HS-27A (cell line): Measurements from ENCODE around the gene ZFPL1.

ENCODE experiments used
- DNase-seq: peaks from one replicate; pipeline ENCODE4 v3.0.0-alpha.2; 2012; ENCODE audit warnings: low read depth, missing footprints

Gene ZFPL1

GRCh38 chr11:65083834-65084597, at the start of gene ZFPL1, which contains the start of gene CDCA5:
ZFPL1 (plus strand) TSS chr11:65084222; CDS start chr11:65084699, 477 bp downstream.
CDCA5 (minus strand) TSS chr11:65084040; CDS start chr11:65083978, 62 bp downstream.
- peak; percentile 87 for DNase-seq

DNA sequence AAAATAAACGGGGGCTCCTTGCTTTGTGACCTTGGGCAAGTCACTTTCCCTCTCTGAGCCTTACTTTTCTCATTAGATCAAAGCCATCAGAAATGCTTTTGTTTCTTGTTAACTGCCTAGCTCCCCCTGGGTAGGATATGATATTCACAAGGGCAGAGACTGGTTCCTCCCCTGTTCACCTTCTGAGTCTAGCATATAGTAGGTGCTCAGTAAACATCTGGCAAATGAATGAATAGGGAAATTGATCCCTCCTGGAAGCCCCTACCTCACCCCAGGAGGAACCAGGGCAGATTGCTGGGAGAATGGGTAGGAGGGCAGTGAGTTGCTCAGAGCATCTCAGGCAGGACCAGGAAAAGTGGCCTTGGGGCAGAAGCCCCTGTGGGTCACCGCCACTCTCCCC, 49.6 kb upstream of the ZFPL1 start:
- no peak for DNase-seq

- no peak for DNase-seq
These were observed 48.4 kb upstream of the ZFPL1 start for GRCh38 chr11:65035579-65035978.

DNA sequence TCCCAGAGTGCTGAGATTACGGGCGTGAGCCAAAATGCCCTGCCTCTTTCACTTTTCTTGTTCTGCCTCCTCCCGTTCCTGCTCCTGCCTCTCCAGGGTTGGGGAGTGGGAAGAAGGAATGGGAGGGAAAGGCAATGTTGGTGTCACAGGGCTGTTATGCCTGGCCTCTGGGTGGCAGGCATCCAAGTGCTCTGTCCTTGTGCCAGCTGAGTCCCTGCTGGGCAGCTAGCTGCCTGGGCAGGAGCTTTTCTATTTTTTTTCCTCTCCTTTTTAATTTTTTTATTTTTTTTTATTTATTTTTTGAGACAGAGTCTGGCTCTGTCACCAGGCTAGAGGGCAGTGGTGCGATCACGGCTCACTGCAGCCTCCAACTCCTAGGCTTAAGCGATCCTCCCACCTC, 47.1 kb upstream of the ZFPL1 start:
- DNase-seq, result no peak

GRCh38 chr11:65040520-65040846, 43.5 kb upstream of the ZFPL1 start:
- no peak for DNase-seq

DNA sequence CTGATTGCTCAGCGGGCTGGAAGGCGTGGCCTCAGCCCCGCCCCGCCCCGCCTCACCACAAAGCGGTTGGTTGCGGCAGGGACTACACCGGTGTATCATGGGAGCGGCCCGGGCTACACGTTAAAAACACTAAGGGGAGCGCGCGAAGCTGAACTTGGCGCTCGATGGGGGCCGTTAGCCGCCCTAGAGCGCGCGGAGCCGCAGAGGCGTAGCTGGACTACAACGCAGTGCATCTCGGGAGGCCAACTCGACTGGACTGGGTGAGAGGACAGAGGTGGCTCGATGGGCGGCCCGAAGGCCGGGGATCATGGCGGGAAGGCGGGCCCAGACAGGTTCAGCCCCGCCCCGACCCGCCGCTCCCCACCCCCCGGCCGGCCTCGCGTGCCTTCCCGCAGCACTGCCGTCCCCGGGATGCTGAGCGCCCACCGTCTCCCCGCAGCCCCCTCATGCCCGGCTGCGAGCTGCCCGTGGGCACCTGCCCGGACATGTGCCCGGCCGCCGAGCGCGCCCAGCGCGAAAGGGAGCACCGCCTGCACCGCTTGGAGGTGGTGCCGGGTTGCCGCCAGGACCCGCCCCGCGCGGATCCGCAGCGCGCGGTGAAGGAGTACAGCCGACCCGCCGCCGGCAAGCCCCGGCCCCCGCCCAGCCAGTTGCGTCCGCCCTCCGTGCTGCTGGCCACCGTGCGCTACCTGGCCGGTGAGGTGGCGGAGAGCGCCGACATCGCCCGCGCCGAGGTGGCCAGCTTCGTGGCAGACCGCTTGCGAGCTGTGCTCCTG, 43.0 kb upstream of the ZFPL1 start, which contains the start of gene SAC3D1:
TSS of gene SAC3D1 (plus strand) at position 364 of the 776 bp plus-strand sequence. CDS start at position 447, 83 bp downstream.
- peak; percentile 91 for DNase-seq

DNA sequence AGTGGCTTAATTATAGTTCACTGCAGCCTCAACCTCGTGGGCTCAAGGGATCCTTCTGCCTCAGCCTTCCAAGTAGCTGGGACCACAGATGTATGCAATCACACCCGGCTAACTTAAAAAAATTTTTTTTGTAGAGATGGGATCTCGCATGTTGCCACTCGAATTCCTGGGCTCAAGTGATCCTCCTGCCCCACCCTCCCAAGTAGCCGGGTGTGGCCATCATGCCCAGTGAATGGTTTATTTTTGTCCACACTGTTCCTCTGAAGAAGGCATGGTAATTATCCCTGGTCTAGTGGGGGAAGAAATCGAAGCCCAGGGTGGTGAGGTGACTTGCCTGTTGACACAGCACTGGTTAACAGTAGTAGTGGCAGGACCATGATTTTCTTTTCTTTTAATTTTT, 41.1 kb upstream of the ZFPL1 start:
- DNase-seq, result no peak

DNA sequence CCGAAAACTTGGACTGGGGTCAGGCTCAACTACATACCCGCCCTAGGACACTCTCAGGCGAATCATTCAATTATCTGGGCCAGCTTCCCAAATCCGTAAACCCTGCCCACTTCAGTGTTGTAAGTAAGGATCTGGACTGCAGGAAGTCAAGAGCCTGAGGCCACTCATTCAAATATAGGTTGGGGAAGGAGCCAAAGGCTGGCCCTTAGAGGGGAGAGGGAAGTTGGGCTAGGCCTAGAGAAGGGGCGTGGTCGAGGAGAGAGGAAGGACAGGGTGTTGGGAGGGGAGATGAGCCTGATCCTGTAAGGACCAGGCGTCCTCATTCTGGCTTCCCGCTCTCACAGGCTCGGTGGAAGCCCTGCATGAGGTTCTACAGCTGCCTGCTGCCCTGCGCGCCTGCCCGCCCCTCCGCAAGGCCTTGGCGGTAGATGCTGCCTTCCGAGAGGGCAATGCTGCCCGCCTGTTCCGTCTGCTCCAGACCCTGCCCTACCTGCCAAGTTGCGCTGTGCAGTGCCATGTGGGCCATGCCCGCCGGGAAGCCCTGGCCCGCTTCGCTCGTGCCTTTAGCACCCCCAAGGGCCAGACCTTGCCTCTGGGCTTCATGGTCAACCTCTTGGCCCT, 40.0 kb upstream of the ZFPL1 start:
- DNase-seq, result no peak

GRCh38 chr11:65045061-65045460, 39.0 kb upstream of the ZFPL1 start:
- DNase-seq, result no peak

GRCh38 chr11:65045728-65046127, 38.3 kb upstream of the ZFPL1 start:
- DNase-seq, result no peak

DNA sequence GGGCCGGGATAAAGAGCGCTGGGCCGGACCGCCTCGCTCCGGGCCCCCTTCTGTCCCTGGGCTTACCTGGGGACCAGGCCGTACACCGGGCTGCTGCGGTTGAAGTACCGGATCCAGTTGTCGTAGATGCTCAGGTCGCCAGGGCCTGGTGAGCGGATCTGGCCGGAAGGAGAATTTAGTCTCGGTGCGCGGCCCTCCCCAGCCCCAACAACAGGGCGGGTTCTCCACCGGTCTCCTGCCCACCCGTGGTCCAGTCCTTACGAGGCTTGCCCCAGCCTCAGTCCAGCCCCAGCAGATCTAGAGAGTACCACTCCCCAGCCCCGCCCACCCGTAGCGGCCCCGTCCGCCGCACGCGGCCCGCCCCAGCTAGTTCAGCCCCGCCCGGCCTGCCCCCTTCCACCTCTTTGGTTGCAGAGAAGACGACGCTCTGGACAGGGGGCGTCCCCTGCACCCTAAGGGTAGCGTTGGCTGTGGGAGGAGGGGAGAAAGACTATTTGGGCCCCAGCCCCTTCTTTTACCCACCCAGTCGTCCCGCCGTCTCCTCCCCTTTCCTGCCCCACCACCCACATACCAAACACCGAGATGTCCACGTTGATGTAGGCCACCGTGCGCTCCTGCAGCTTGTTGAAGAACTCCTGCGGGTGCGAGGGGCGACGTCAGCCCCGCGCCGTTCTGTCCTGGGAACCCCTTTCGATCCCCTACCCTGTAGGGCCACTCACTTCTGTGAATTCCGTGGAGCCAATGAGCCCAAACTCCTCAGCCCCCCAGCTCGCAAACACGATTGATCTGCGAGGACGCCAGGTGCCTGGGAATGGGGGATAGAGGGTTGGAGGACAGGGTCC, 36.2 kb upstream of the ZFPL1 start:
- no peak for DNase-seq

DNA sequence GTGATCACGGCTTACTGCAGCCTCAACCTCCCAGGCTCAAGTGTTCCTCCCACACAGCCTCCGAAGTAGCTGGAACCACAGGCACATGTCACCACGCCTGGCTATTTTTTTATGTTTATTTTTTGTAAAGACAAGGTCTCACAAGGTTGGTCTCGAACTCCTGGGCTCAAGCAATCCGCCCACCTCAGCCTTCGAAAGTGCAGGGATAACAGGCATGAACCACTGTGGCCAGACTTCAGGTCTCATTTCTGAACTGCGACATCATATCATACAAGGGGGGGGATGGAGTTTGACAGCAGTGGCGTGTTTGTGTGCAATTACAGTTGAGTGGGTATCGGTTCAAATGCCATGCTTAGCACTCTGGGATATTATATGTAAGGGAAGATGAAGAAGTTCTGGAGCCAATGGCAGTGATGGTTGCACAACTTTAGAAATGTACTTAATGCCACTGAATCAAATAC, 32.6 kb upstream of the ZFPL1 start:
- no peak for DNase-seq

GRCh38 chr11:65053827-65054508, 30.1 kb upstream of the ZFPL1 start:
- no peak for DNase-seq

- no peak for DNase-seq
These were observed 28.5 kb upstream of the ZFPL1 start for GRCh38 chr11:65055538-65055937.

DNA sequence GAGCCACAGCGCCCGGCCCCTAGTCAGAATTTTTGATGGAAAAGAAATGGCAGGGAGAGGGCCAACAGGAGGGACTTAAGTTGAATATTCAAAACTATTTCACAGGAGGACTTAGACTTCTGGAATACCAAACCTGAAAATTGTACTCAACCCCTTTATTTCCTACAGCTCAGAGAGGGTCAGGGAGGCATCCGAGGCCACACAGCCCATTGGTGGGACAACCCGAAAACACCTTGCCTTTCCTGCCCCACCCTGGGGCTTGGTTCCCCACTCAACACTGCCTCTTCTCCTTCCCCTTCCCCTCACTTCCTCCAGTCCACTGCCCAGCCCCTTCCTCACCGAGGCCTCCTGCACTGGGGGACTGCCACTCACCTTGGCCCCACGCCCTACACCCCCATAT, 27.0 kb upstream of the ZFPL1 start:
- DNase-seq, result no peak

DNA sequence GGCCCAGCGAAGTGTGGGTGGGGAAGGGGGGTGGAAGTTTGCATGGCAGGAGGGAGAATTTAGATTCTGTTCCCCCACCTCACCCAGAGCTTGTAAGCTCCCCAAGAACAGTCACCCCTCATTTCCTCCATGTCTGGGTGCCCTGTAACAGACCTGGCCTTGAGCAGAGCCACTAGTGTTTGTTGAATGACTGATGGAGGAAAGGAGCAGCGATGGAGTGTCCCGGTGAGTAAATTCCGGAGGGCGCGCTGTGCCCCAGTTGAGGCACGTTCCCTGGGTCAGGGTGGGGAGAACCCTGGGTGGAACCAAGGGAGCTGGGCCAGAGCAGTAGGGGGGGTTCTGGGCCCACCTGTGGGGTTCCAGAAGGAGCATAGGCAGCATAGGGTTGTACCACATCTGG, 26.5 kb upstream of the ZFPL1 start:
- no peak for DNase-seq

DNA sequence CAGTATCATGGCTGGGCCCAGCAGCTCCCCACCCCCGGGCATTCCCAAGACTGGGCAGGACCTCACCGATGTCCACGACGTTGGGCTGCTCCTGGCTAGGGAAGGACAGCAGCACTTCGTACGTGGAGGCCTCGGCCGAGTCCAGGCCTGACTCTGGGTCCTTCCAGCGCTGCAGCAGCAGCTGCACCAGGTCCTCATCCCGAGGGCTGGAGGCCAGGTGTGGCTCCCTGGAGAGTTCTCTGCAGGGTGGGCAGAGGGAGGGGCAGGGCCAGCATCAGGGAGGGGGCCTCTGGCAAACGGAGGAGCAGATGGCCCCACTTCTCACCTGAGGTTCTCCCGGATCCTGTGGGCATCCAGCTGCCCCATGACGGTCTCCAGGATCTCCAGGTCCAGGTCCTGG, 26.0 kb upstream of the ZFPL1 start:
- no peak for DNase-seq

DNA sequence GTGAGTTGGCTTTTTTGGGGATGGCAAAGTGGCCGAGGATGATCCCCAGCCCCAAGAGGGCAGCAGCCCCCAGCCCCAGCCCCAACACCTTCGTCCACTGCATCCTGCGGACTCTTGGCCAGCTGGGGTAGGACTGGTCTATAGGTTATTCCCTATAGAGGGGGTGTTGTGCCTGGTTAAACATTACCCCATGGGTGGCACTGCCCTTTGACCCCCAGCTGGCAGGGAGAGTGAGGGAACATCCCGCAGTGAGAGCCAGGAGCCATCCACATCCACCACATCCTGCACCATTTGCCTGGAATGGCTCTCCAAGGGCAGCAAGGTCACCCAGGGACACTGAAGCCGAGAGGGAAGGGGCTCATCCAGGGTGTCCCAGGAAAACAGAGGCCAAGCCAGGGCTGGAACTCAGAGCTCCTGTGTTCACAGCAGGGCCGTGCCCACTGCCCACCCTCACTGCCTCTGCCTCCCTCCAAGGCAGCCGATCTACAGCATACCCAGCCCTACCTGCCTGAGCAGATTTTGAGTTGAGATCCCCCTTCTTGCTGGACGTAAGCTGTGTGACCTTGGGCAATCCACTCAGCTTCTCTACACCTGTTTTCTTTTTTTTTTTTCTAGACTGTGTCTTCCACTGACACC, 25.5 kb upstream of the ZFPL1 start, which contains the start of gene NAALADL1:
TSS of gene NAALADL1 (minus strand) at position 135 of the 636 bp plus-strand sequence. CDS start at position 103, 32 bp downstream.
- no peak for DNase-seq

DNA sequence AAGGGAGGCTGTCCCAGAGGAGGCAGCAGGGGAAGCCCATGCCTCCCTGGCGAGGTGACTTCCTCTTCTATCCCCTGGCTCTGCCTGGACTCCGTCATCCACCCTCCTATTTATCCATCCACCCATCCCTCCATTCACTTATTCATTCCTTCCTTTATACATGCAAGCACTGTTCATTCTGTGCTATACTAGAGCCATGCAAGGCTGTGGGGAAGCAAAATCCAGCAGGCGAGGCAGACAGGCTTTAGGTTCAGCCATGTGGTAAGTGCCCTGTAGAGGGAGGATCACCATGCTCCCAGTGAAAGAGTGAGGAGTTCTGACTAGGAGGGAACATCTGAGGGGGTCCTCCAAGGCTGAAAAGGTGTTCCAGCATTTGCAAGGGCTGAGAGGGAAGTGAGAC, 24.5 kb upstream of the ZFPL1 start:
- no peak for DNase-seq

DNA sequence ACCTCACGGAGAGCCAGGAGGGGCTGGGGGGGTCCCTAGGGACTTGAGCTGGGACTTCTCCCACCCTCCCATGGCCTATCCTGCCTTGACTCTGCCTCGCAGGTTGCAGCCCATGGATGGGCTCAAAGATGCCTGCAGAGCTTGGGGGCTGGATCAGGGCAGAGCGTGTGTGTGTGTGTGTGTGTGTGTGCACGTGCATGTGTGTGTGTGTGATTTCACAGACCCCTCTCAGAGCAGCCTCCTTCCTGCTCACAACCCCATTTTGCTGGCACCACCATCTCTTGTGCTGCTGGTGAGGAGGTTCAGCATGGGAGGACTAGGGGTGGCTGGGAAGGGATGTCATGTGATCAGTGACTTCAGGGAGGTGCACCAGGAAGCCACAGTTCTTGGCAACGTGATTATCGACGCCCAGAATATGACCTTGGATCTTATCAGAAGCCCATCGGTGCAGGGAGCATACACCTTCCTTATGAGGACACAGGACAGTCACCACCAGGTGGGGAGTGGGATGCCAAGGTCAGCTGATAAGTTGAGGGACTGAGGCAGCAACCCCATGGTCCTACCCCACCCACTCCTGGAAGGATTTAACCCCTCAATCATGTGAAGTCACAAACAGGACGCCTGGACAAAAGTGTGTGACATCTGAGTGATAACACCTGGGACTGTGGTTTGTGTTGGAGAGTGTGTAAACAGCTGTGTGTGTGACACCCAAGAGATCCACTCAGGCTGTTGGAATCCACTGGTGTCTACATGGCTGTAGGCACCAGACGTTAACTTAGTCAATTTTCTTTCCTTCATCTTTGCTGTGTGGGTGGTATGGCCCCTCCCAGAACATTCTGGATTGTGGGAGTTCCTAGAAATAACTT, 23.8 kb upstream of the ZFPL1 start:
- DNase-seq, result no peak
